Sigmoid colon (tissue), 7 donors: ENCODE results near the gene PTGDR2. TPM values are rescaled to one million over a fixed set of nuclear protein-coding genes. Genes with fewer than 3 reads are reported as not detected.

Experiments used
- DNase-seq: peaks from one replicate; pipeline ENCODE4 v3.0.0-alpha.2; 2019
- H3K27ac ChIP-seq, 4 donors: fragments of 200-600 bp; sonication (generic); one replicate each; pipeline ENCODE4 v1.5.1; 2016 to 2019; ENCODE audit warnings: mild to moderate bottlenecking in 1 of 4
- H3K27me3 ChIP-seq, 3 donors: fragments of 200-600 bp; sonication (generic); one replicate each; pipeline ENCODE4 v1.5.1; 2019; ENCODE audit warnings: mild to moderate bottlenecking in 1 of 3
- H3K36me3 ChIP-seq, 4 donors: fragments of 200-600 bp; sonication (generic); one replicate each; pipeline ENCODE4 v1.5.1; 2016 to 2019
- H3K4me1 ChIP-seq, 4 donors: fragments of 200-600 bp; sonication (generic); one replicate each; pipeline ENCODE4 v1.5.1; 2017 to 2019
- H3K4me3 ChIP-seq, 4 donors: fragments of 200-600 bp; sonication (generic); one replicate each; pipeline ENCODE4 v1.5.1; 2017 to 2019; ENCODE audit warnings: mild to moderate bottlenecking in 2 of 4, moderate library complexity in 1 of 4
- H3K9me3 ChIP-seq, 4 donors: fragments of 200-600 bp in 3 of 4; sonication (generic) in 3 of 4; one replicate each; pipeline versions ENCODE4 v1.5.1 to v1.6.1; 2013 to 2019
- EP300 ChIP-seq, 4 donors: sonication (generic); formaldehyde crosslinking; IDR thresholded peaks; one replicate each; pipeline ENCODE4 v1.6.1; 2017; ENCODE audit warnings: antibody characterized with exemption in 4 of 4
- POLR2A ChIP-seq, 2 donors: fragments of 450-650 bp; IDR thresholded peaks; one replicate each; pipeline ENCODE4 v1.6.1; 2016; ENCODE audit warnings: antibody characterized with exemption in 2 of 2, mild to moderate bottlenecking in 2 of 2, moderate library complexity in 2 of 2
- POLR2AphosphoS5 ChIP-seq, 4 donors: sonication (generic); formaldehyde crosslinking; IDR thresholded peaks; one replicate each; pipeline ENCODE4 v1.6.1; 2017; ENCODE audit warnings: antibody characterized with exemption in 4 of 4
- WGBS, 2 donors: extraction: QIAGEN DNeasy Blood & Tissue Kit; methylation state at CpG; one replicate each; pipeline ENCODE4 v1.1.7; 2013; 5-methylcytosine and 5-hydroxymethylcytosine counted together
- intact Hi-C: fragments of 100-400 bp; cut with DNase I; formaldehyde crosslinking; loops from one replicate; pipeline ENCODE4 v1.15.1; 2023
- polyA plus RNA-seq, 3 donors: library from polyadenylated mRNA; stranded (reverse); fragments of 200-250 nt; gene quantifications; one replicate each; pipeline ENCODE4 v1.2.3, GENCODE V29; 2013
- total RNA-seq, 4 donors: library from RNA; depleted of rRNA; stranded (reverse); fragments of >200 nt; gene quantifications; one replicate each; pipeline ENCODE4 v1.1.0, GENCODE V29; 2016
- TF ChIP-seq, protein P1 (sequence below), 4 experiments: fragments of 450-650 bp in 3 of 4; fragments of 200-600 bp in 1 of 4; IDR thresholded peaks; one replicate each; pipeline ENCODE4 v1.5.1; 2016 to 2019; ENCODE audit warnings: antibody characterized with exemption in 4 of 4, mild to moderate bottlenecking in 3 of 4, moderate library complexity in 2 of 4
- donor health status: healthy with polysubstance abuse.
- donor health status: Bipolar disorder and iron deficiency.
- donor health status: healthy.

Gene PTGDR2
- total and polyA plus RNA-seq, 7 donors, result 0.27 to 2.2 (median 0.77) TPM; not detected in 1

DNA sequence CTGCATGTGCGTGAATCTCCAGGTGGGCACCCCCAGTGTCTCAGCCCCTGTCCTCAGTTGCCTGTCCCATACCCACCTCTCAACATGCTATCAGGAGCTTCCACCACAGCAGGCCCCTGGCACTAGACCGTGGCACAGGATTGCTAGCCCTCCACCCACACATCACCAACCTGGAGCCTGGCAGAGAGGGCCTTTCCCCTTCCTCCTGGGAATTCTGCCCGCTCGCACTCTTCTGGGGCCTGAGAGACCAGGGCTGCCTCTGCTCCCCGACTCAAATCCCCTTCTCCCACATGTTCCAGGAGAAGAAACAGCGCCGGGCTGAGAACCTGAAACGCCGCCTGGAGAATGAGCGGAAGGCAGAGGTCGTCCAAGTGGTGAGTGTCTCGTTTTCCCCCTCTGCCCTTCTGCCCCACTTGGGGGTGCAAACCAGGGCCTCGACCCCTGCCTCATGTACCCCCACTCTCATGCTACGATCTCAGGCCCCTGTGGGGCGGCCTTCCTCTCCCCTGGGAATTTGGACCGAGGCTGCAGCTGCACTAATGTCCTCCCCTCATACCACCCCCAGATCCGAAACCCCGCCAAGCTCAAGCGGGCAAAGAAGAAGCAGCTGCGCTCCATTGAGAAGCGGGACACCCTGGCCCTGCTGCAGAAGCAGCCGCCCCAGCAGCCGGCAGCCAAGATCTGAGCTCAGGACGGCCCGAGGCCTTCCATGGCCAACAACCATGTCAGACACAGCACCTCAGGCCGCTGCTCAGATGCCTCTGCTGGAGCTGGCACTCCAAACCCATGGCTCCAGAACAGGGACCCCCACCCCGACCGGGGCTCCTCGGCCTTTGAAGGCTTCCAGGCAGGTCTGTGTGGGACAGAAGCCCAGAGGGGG lies 5.9 kb downstream of the PTGDR2 start:
- H3K36me3 ChIP-seq, result peaks cover 4 to 45% (median 31%) of the 10 kb centered on the region in 4 donors
- peaks cover 0 to 6% (median 3%) of the 10 kb centered on the region in 4 donors for H3K4me1 ChIP-seq
- 92 to 94% methylated on average over 29 of the region's 29 CpGs for WGBS, 2 donors
- DNase-seq, result no peak
- H3K4me3 ChIP-seq, result no peak overlapping the region
- peaks cover 0 to 17% (median 0%) of the 10 kb centered on the region in 3 donors for H3K27me3 ChIP-seq
- H3K9me3 ChIP-seq, result no peaks in the 10 kb centered on the region
- H3K27ac ChIP-seq, result no peak overlapping the region
- no peak for TF ChIP-seq POLR2AphosphoS5 (IDR thresholded peaks at IDR 0.05)
- TF ChIP-seq, protein P1, sequence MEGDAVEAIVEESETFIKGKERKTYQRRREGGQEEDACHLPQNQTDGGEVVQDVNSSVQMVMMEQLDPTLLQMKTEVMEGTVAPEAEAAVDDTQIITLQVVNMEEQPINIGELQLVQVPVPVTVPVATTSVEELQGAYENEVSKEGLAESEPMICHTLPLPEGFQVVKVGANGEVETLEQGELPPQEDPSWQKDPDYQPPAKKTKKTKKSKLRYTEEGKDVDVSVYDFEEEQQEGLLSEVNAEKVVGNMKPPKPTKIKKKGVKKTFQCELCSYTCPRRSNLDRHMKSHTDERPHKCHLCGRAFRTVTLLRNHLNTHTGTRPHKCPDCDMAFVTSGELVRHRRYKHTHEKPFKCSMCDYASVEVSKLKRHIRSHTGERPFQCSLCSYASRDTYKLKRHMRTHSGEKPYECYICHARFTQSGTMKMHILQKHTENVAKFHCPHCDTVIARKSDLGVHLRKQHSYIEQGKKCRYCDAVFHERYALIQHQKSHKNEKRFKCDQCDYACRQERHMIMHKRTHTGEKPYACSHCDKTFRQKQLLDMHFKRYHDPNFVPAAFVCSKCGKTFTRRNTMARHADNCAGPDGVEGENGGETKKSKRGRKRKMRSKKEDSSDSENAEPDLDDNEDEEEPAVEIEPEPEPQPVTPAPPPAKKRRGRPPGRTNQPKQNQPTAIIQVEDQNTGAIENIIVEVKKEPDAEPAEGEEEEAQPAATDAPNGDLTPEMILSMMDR (IDR thresholded peaks at IDR 0.05), result no peak
- no peak for TF ChIP-seq EP300 (IDR thresholded peaks at IDR 0.05)
- no peak for TF ChIP-seq POLR2A (IDR thresholded peaks at IDR 0.05)
- intact Hi-C loops, result no loop called here

DNA sequence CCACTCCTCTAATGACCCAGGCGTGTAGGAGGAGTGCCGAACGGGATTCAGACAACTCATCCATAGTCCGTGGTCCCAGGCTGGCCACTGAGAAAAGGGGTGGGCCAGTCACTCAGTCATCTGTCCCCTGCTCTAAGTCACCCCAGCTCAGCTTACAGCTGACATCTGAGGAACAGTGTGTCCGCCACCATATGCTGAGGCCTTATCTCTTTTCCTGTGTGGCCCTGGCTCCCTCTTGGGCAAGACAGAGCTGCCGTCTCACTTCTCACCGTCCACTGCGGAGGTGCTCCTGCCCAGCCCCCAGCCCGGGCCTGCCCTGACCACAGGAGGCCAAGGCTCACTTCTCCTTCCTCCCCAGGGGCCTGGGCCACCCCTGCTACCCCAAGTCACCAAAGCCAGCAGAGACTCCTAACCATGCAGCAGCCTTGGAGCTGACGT lies 7.0 kb downstream of the PTGDR2 start:
- Histone ChIP-seq H3K4me3 (no peak overlapping the region), H3K27me3 (peaks cover 0 to 17% (median 0%) of the 10 kb centered on the region in 3 donors), H3K4me1 (peaks cover 0 to 17% (median 14%) of the 10 kb centered on the region in 4 donors), H3K9me3 (no peaks in the 10 kb centered on the region), H3K27ac (no peak overlapping the region), H3K36me3 (peaks cover 4 to 45% (median 31%) of the 10 kb centered on the region in 4 donors)
- no peak for TF ChIP-seq POLR2AphosphoS5 (IDR thresholded peaks at IDR 0.05)
- TF ChIP-seq, protein P1 (IDR thresholded peaks at IDR 0.05), result no peak
- no peak for TF ChIP-seq POLR2A (IDR thresholded peaks at IDR 0.05)
- TF ChIP-seq EP300 (IDR thresholded peaks at IDR 0.05), result no peak
- no peak for DNase-seq
- intact Hi-C loops, result no loop called here
- WGBS, 2 donors, result 87 to 88% methylated on average over 10 of the region's 10 CpGs

DNA sequence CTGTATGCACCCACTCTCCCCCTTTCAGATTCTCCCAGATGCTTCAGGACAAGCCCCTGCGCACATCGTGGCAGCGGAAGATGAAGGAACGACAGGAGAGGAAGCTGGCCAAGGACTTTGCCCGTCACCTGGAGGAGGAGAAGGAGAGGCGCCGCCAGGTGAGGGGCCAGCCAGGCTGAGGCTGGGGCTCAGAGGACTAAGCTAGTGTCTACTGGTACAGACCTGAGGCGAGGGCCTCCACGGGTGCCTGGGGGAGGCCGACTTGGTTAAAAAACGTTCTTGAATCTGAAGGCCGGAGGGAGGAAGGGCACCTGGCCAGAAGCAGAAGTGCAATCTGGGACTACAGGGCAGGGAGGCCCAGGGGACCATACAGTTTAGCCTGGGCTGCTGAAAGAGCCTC lies 7.9 kb downstream of the PTGDR2 start:
- Histone ChIP-seq H3K4me1 (peaks cover 0 to 26% (median 23%) of the 10 kb centered on the region in 4 donors), H3K4me3 (no peak overlapping the region), H3K27ac (no peak overlapping the region), H3K27me3 (peaks cover 0 to 12% (median 0%) of the 10 kb centered on the region in 3 donors), H3K36me3 (peaks cover 4 to 45% (median 31%) of the 10 kb centered on the region in 4 donors), H3K9me3 (no peaks in the 10 kb centered on the region)
- intact Hi-C loops, result no loop called here
- DNase-seq, result no peak
- TF ChIP-seq POLR2AphosphoS5 (IDR thresholded peaks at IDR 0.05), result no peak
- TF ChIP-seq EP300 (IDR thresholded peaks at IDR 0.05), result no peak
- no peak for TF ChIP-seq POLR2A (IDR thresholded peaks at IDR 0.05)
- TF ChIP-seq, protein P1 (IDR thresholded peaks at IDR 0.05), result no peak
- 90 to 92% methylated on average over 12 of the region's 12 CpGs for WGBS, 2 donors

DNA sequence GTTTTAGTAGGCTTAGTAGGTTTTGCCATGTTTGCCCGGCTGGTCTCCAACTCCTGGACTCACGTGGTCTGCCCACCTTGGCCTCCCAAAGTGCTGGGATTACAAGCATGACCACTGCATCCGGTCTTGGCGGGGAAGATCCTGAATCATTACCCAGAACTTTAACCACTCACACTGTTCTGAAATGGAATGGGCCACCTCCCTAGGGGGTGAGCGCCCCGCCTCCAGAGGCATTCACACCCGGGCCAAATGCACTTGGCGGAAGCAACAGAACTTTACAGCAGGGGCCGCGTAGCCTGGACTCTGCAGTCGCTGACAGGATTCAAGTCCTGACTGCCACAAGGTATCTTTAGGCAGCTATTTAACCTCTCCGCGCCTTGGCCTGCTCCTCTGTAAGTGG lies 8.5 kb downstream of the PTGDR2 start:
- intact Hi-C loops, result no loop called here
- H3K9me3 ChIP-seq, result no peaks in the 10 kb centered on the region
- no peak overlapping the region for H3K4me3 ChIP-seq
- 73 to 84% methylated on average over 13 of the region's 13 CpGs for WGBS, 2 donors
- DNase-seq, result no peak
- peaks cover 4 to 45% (median 31%) of the 10 kb centered on the region in 4 donors for H3K36me3 ChIP-seq
- peaks cover 0 to 31% (median 28%) of the 10 kb centered on the region in 4 donors for H3K4me1 ChIP-seq
- H3K27ac ChIP-seq, result no peak overlapping the region
- TF ChIP-seq POLR2A (IDR thresholded peaks at IDR 0.05) (no peak), EP300 (IDR thresholded peaks at IDR 0.05) (no peak)
- TF ChIP-seq, protein P1 (IDR thresholded peaks at IDR 0.05), result no peak
- peaks cover 0 to 6% (median 0%) of the 10 kb centered on the region in 3 donors for H3K27me3 ChIP-seq
